ENCODE measurements around the gene USE1. TPM values are rescaled to one million over a fixed set of nuclear protein-coding genes. Genes with fewer than 3 reads are reported as not detected.

USE1 gene
- total RNA-seq, 1 donor, result 27.8 TPM

DNA sequence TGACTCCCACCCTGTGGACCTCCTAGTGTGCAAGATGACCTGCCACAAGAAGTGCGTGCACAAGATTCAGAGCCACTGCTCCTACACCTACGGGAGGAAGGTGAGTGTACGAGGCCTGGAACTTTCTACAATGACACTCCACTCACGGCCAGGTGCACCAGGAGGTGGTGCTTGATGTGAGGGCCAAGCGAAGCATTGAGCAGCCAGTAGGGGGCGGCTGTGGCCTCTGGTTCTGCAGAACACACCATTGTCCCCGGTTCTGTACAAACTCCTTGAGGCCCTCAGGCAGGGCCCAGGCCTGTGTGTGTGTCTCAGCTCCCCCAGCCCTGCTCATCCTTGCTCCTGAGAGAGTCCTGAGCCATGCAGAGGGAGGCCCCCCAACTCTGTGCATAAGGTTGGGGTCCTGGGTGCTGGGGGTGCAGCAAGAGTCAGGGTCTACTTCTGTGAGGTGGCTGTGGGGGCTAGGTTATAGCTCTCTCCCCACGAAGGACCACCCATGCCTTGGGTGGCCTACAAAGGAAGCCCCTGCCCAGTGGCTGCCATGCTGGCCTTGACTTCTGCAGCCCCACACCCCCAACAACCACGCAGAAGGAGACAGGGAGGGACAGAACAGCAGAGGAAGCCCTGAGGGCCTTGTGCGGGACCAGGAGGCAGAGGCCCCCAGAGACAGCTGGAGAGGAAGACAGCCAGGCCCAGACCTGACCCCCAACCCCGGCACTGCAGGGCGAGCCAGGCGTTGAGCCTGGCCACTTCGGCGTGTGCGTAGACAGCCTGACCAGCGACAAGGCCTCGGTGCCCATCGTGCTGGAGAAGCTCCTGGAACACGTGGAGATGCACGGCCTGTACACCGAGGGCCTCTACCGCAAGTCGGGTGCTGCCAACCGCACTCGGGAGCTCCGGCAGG is 9.7 kb upstream of the USE1 start:
- H3K4me3 ChIP-seq (ENCODE audit: low read depth, low read length), result no peak overlapping the region
- DNase-seq (ENCODE audit: low read depth), result peak; percentile 60
- TF ChIP-seq, protein P1, sequence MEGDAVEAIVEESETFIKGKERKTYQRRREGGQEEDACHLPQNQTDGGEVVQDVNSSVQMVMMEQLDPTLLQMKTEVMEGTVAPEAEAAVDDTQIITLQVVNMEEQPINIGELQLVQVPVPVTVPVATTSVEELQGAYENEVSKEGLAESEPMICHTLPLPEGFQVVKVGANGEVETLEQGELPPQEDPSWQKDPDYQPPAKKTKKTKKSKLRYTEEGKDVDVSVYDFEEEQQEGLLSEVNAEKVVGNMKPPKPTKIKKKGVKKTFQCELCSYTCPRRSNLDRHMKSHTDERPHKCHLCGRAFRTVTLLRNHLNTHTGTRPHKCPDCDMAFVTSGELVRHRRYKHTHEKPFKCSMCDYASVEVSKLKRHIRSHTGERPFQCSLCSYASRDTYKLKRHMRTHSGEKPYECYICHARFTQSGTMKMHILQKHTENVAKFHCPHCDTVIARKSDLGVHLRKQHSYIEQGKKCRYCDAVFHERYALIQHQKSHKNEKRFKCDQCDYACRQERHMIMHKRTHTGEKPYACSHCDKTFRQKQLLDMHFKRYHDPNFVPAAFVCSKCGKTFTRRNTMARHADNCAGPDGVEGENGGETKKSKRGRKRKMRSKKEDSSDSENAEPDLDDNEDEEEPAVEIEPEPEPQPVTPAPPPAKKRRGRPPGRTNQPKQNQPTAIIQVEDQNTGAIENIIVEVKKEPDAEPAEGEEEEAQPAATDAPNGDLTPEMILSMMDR (IDR thresholded peaks at IDR 0.05; ENCODE audit: insufficient read depth, low read length), result peak; percentile 73

- TF ChIP-seq, protein P1 (IDR thresholded peaks at IDR 0.05; ENCODE audit: insufficient read depth, low read length), result no peak
- H3K4me3 ChIP-seq (ENCODE audit: low read depth, low read length), result no peak overlapping the region
- no peak for DNase-seq (ENCODE audit: low read depth)
These were observed 8.2 kb upstream of the USE1 start for GRCh38 chr19:17206736-17207581.

DNA sequence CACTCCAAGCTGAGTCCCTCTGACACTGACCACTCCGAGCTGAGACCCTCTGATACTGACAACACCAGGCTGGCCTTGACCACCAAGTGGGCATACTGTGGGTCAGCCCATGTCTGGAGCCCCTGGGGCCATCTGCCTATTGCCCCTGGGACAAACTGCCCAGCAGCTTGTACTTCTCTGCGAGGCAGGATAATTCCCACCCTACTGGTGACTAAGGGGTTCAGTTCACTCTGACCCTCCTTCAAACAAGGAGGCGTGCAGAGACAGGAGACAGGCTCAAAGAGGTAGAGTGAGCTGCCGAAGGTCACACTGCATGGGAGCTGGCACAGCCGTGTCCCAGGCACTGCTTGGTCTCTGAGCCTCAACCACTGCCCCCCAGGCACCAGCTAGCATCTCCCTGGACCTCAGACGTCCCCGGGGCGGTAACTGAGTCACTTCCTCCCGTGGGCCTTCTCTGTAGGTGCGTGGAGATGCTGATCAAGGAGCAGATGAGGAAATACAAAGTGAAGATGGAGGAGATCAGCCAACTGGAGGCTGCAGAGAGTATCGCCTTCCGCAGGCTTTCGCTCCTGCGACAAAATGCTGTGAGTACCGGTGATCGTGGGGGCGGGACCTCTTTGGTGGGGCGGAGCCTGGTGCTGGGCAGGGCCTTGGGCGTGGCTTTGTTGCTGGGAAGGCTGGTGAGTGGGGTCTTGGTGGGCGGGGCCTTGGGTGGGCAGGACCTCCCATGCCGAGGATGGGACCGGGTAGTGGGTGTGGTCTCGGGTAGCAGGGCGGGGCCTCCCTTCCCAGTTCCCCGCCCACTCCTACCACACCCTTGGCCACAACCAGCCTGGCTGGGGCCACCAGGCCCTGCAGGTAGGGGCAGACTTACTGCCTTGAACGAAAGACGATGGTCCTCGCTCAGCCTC is 5.8 kb upstream of the USE1 start:
- no peak overlapping the region for H3K4me3 ChIP-seq (ENCODE audit: low read depth, low read length)
- DNase-seq (ENCODE audit: low read depth), result no peak

GRCh38 chr19:17210296-17210695 is 4.9 kb upstream of the USE1 start:
- TF ChIP-seq, protein P1 (IDR thresholded peaks at IDR 0.05; ENCODE audit: insufficient read depth, low read length), result no peak
- no peak for DNase-seq (ENCODE audit: low read depth)
- H3K4me3 ChIP-seq (ENCODE audit: low read depth, low read length), result no peak overlapping the region

More for the DNA sequence above, 5.8 kb upstream of the USE1 start:
- TF ChIP-seq, protein P1 (IDR thresholded peaks at IDR 0.05; ENCODE audit: insufficient read depth, low read length), result no peak

DNA sequence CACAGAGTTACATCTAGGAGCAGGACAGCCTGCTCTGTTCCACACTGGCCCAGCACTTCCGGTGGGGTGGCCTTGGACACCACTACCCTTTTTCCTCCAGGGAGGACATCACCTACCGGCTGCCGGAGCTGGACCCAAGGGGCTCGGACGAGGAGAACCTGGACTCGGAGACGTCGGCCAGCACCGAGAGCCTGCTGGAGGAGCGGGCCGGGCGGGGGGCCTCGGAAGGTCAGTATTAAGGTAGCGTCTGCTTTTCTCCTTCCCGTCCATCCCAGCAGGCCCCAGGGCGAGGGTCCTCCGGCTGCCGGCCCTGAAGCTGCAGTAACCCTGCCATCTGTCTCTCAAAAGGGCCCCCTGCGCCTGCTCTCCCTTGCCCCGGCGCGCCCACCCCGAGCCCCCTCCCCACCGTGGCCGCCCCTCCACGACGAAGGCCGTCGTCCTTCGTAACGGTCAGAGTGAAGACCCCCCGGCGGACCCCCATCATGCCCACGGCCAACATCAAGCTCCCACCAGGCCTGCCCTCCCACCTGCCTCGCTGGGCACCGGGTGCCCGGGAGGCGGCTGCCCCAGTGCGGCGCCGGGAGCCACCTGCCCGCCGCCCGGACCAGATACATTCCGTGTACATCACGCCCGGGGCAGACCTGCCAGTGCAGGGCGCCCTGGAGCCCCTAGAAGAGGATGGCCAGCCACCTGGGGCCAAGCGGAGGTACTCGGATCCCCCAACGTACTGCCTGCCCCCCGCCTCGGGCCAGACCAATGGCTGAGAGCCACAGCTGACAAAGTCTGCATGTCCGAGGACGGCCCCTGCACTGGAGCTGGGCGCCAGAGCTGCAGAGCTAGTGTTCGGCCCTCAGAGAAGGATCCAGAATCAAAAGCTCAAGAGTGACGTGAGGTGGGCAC is 3.4 kb upstream of the USE1 start:
- TF ChIP-seq, protein P1 (IDR thresholded peaks at IDR 0.05; ENCODE audit: insufficient read depth, low read length), result no peak
- no peak overlapping the region for H3K4me3 ChIP-seq (ENCODE audit: low read depth, low read length)
- no peak for DNase-seq (ENCODE audit: low read depth)

Data from fibroblast of the aortic adventitia (primary cell).